Neural cell (in vitro differentiated cells): Measurements from ENCODE around the gene SLC10A7. TPM values are rescaled to one million over a fixed set of nuclear protein-coding genes. Genes with fewer than 3 reads are reported as not detected.

Experiments used
- H2AFZ ChIP-seq: fragments of 200-600, 300-800 bp; sonication (generic), shearing (Covaris generic); 2 replicates; pipeline ENCODE4 v1.6.0; 2014; ENCODE audit warnings: low read depth, mild to moderate bottlenecking, antibody characterized with exemption, low read length, moderate library complexity
- H3F3A ChIP-seq: fragments of 200-600 bp; shearing (Covaris generic); 2 replicates; pipeline ENCODE4 v1.6.1; 2016; ENCODE audit warnings: mild to moderate bottlenecking, moderate library complexity, mixed read lengths, antibody characterized with exemption, low read length; ENCODE audit not compliant: insufficient read depth, poor library complexity, severe bottlenecking
- H3K27ac ChIP-seq: fragments of 200-600, 300-800 bp; sonication (generic), shearing (Covaris generic); 2 replicates; pipeline ENCODE4 v1.5.1; 2014; ENCODE audit warnings: mild to moderate bottlenecking, low read length, moderate library complexity
- H3K27me3 ChIP-seq: fragments of 300-800, 200-600 bp; sonication (generic), shearing (Covaris generic); 2 replicates; pipeline ENCODE4 v1.6.0; 2014; ENCODE audit warnings: mild to moderate bottlenecking, low read depth, low read length, moderate library complexity; ENCODE audit not compliant: insufficient read depth
- H3K36me3 ChIP-seq: fragments of 300-800, 200-600 bp; sonication (generic), shearing (Covaris generic); 2 replicates; pipeline ENCODE4 v1.5.1; 2014; ENCODE audit warnings: mild to moderate bottlenecking, antibody characterized with exemption, low read length, moderate library complexity; ENCODE audit not compliant: insufficient read depth
- H3K4me2 ChIP-seq: fragments of 300-800, 200-600 bp; sonication (generic), shearing (Covaris generic); 2 replicates; pipeline ENCODE4 v1.6.0; 2014; ENCODE audit warnings: mild to moderate bottlenecking, low read length
- H3K4me3 ChIP-seq: fragments of 300-800, 200-600 bp; sonication (generic), shearing (Covaris generic); 2 replicates; pipeline ENCODE4 v1.5.1; 2014; ENCODE audit warnings: mild to moderate bottlenecking, low read length, moderate library complexity
- H3K79me2 ChIP-seq: fragments of 200-600 bp; shearing (Covaris generic); replicated peaks from 2 replicates; pipeline ENCODE4 v1.6.0; 2014; ENCODE audit warnings: mild to moderate bottlenecking, low read length, moderate library complexity; ENCODE audit not compliant: insufficient read depth
- H3K9ac ChIP-seq: fragments of 300-800, 200-600 bp; sonication (generic), shearing (Covaris generic); 2 replicates; pipeline ENCODE4 v1.6.1; 2016; ENCODE audit warnings: mild to moderate bottlenecking, low read length, mixed read lengths
- H3K9me2 ChIP-seq: fragments of 200-600 bp; shearing (Covaris generic); 2 replicates; pipeline ENCODE4 v1.6.1; 2016; ENCODE audit warnings: mild to moderate bottlenecking, low read length, mixed read lengths; ENCODE audit not compliant: insufficient read depth
- H3K9me3 ChIP-seq: fragments of 200-600, 300-800 bp; sonication (generic), shearing (Covaris generic); 2 replicates; pipeline ENCODE4 v1.6.1; 2016; ENCODE audit warnings: mild to moderate bottlenecking, mixed run types, low read length, moderate library complexity, mixed read lengths
- H4K20me1 ChIP-seq: fragments of 200-600 bp; shearing (Covaris generic); 2 replicates; pipeline ENCODE4 v1.6.1; 2016; ENCODE audit warnings: mild to moderate bottlenecking, mixed run types; ENCODE audit not compliant: insufficient read depth
- EP300 ChIP-seq: fragments of 450-650 bp; conservative IDR thresholded peaks from 2 replicates; pipeline ENCODE4 v1.6.1; 2014; ENCODE audit warnings: antibody characterized with exemption, mild to moderate bottlenecking, moderate library complexity; ENCODE audit not compliant: poor library complexity, severe bottlenecking
- EZH2 ChIP-seq: fragments of 200-600, 300-800 bp; shearing (Covaris generic), sonication (generic); IDR thresholded peaks from 2 replicates; pipeline ENCODE4 v1.6.1; 2014; ENCODE audit warnings: antibody characterized with exemption, low read length, borderline replicate concordance, mild to moderate bottlenecking; ENCODE audit not compliant: insufficient read depth, poor library complexity, severe bottlenecking
- MXI1 ChIP-seq: fragments of 450-650 bp; conservative IDR thresholded peaks from 2 replicates; pipeline ENCODE4 v1.6.1; 2014; ENCODE audit warnings: antibody characterized with exemption, mild to moderate bottlenecking; ENCODE audit not compliant: poor library complexity, severe bottlenecking
- POLR2AphosphoS5 ChIP-seq: IDR thresholded peaks from 2 replicates; pipeline ENCODE4 v1.6.1; 2012
- RAD21 ChIP-seq: fragments of 450-650 bp; conservative IDR thresholded peaks from 2 replicates; pipeline ENCODE4 v1.6.1; 2014; ENCODE audit warnings: antibody characterized with exemption, mild to moderate bottlenecking, moderate library complexity
- SMC3 ChIP-seq: fragments of 450-650 bp; conservative IDR thresholded peaks from 2 replicates; pipeline ENCODE4 v1.6.1; 2014; ENCODE audit warnings: antibody characterized with exemption, mild to moderate bottlenecking, moderate library complexity; ENCODE audit not compliant: poor library complexity
- TAF1 ChIP-seq: IDR thresholded peaks from 2 replicates; pipeline ENCODE4 v1.6.1; 2012; ENCODE audit warnings: low read depth
- polyA plus RNA-seq: library from polyadenylated mRNA; depleted of rRNA; stranded (reverse); fragments of >200 nt; gene quantifications from 2 replicates; pipeline ENCODE4 v1.2.3, GENCODE V29; 2014
- TF ChIP-seq, protein P1 (sequence below): fragments of 450-650 bp; IDR thresholded peaks from 2 replicates; pipeline ENCODE4 v1.5.1; 2014; ENCODE audit warnings: antibody characterized with exemption, mild to moderate bottlenecking, moderate library complexity; ENCODE audit not compliant: poor library complexity, severe bottlenecking
- TF ChIP-seq, protein P2 (sequence below): IDR thresholded peaks from 2 replicates; pipeline ENCODE4 v1.6.1; 2012; ENCODE audit warnings: borderline replicate concordance

The SLC10A7 gene
- polyA plus RNA-seq, 1 donor from 2014 or later, result 5.5 TPM

DNA sequence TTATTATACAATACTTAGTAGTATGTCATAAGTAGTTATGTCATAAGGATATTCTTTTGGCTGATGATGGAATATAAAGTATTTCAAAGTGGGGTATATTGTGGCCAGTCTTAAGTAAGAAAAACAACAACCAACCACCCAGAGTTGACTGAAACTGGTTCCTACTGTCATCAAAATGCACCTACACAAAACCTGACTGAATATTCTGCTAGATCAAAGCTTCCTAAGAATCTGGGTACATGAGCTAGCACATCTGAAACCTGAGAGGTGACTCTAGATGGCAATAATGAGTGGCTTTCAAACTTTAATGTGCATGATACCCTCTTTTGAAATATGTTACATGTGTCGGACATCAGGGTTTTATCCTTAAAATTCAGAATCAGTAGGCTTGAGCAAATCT lies 247.0 kb downstream of the SLC10A7 start:
- Histone ChIP-seq H3K79me2 (no peaks in the 10 kb centered on the region), H4K20me1 (no peaks in the 10 kb centered on the region), H3K9me2 (no peaks in the 10 kb centered on the region), H3K4me3 (no peak overlapping the region), H3K27me3 (no peaks in the 10 kb centered on the region), H3K9ac (no peak overlapping the region), H3K9me3 (no peaks in the 10 kb centered on the region), H3F3A (no peaks in the 10 kb centered on the region), H3K36me3 (no peaks in the 10 kb centered on the region), H3K4me2 (no peak overlapping the region), H2AFZ (no peak overlapping the region), H3K27ac (no peak overlapping the region)
- no peak for TF ChIP-seq RAD21
- TF ChIP-seq, protein P1, sequence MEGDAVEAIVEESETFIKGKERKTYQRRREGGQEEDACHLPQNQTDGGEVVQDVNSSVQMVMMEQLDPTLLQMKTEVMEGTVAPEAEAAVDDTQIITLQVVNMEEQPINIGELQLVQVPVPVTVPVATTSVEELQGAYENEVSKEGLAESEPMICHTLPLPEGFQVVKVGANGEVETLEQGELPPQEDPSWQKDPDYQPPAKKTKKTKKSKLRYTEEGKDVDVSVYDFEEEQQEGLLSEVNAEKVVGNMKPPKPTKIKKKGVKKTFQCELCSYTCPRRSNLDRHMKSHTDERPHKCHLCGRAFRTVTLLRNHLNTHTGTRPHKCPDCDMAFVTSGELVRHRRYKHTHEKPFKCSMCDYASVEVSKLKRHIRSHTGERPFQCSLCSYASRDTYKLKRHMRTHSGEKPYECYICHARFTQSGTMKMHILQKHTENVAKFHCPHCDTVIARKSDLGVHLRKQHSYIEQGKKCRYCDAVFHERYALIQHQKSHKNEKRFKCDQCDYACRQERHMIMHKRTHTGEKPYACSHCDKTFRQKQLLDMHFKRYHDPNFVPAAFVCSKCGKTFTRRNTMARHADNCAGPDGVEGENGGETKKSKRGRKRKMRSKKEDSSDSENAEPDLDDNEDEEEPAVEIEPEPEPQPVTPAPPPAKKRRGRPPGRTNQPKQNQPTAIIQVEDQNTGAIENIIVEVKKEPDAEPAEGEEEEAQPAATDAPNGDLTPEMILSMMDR, result no peak
- no peak for TF ChIP-seq EZH2

DNA sequence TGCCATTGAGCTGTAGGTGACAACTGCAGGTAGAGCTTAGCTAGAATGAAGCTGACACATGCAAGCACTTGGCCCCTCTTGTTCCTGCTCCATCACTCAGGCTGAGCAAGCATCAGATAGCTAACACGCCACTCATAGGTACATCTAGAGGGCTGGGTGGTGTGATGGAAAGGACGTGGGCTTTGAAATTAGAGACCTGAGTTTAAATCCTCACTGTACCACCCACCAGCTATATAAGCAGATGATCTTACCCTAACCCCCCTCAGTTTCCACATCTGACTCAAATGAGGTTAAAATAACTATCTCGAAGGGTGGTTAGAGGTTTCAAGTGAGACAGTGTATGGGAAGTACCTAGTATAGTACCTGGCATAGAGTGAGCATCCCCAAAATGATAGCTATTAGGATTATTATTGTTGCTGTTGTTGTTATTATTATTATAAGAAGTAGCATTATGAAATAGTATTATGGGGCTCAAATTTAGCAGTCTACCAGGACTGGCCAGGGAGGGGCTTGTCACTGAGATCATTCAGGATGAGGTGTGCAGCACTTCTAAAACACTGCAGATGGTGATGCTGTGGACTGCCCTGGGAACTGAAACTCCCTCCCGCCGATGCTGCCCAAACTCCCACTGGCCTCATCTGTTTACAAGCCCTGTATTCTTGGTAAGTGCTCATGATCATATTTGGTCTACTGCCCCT lies 248.4 kb downstream of the SLC10A7 start:
- Histone ChIP-seq H3K9me2 (no peaks in the 10 kb centered on the region), H3K4me2 (no peak overlapping the region), H3K36me3 (no peaks in the 10 kb centered on the region), H3K9ac (no peak overlapping the region), H3K79me2 (no peaks in the 10 kb centered on the region), H3K27me3 (no peaks in the 10 kb centered on the region), H3K27ac (no peak overlapping the region), H4K20me1 (no peaks in the 10 kb centered on the region), H2AFZ (no peak overlapping the region), H3F3A (no peaks in the 10 kb centered on the region), H3K4me3 (no peak overlapping the region), H3K9me3 (no peaks in the 10 kb centered on the region)
- no peak for TF ChIP-seq RAD21

DNA sequence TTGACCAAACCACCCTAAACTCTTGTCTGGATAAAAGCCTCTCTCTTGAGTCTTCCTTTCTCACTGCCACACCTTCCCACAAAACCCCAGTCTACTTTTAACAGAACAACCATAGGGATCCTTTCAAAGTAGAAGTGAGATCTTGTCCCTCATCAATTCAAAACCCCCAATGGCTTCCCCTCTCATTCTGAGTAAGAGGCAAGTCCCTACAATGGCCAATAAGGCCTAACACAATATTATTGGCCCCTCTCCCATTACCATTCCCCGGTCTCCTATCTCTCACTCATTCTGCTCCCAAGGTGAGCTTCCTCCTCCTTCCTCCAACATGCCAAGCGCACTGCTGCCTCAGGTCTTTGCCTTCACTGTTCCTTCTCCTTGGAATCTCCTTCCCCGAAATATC lies 250.3 kb downstream of the SLC10A7 start:
- Histone ChIP-seq H3K36me3 (no peaks in the 10 kb centered on the region), H3K9ac (no peak overlapping the region)
- TF ChIP-seq POLR2AphosphoS5, result no peak
- no peak for TF ChIP-seq SMC3
- TF ChIP-seq, protein P2, sequence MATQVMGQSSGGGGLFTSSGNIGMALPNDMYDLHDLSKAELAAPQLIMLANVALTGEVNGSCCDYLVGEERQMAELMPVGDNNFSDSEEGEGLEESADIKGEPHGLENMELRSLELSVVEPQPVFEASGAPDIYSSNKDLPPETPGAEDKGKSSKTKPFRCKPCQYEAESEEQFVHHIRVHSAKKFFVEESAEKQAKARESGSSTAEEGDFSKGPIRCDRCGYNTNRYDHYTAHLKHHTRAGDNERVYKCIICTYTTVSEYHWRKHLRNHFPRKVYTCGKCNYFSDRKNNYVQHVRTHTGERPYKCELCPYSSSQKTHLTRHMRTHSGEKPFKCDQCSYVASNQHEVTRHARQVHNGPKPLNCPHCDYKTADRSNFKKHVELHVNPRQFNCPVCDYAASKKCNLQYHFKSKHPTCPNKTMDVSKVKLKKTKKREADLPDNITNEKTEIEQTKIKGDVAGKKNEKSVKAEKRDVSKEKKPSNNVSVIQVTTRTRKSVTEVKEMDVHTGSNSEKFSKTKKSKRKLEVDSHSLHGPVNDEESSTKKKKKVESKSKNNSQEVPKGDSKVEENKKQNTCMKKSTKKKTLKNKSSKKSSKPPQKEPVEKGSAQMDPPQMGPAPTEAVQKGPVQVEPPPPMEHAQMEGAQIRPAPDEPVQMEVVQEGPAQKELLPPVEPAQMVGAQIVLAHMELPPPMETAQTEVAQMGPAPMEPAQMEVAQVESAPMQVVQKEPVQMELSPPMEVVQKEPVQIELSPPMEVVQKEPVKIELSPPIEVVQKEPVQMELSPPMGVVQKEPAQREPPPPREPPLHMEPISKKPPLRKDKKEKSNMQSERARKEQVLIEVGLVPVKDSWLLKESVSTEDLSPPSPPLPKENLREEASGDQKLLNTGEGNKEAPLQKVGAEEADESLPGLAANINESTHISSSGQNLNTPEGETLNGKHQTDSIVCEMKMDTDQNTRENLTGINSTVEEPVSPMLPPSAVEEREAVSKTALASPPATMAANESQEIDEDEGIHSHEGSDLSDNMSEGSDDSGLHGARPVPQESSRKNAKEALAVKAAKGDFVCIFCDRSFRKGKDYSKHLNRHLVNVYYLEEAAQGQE, result no peak
- no peak for TF ChIP-seq RAD21
- no peak for TF ChIP-seq EZH2
- TF ChIP-seq TAF1, result no peak
- no peak for TF ChIP-seq EP300
- TF ChIP-seq, protein P1, result no peak
- TF ChIP-seq MXI1, result no peak

More for the DNA sequence above, 250.3 kb downstream of the SLC10A7 start:
- no peak overlapping the region for H2AFZ ChIP-seq
- no peak overlapping the region for H3K27ac ChIP-seq
- no peaks in the 10 kb centered on the region for H3K9me3 ChIP-seq
- no peak overlapping the region for H3K4me3 ChIP-seq
- no peaks in the 10 kb centered on the region for H3K9me2 ChIP-seq
- H3K79me2 ChIP-seq, result no peaks in the 10 kb centered on the region
- no peaks in the 10 kb centered on the region for H3K27me3 ChIP-seq
- H3K4me2 ChIP-seq, result no peak overlapping the region
- no peaks in the 10 kb centered on the region for H3F3A ChIP-seq
- no peaks in the 10 kb centered on the region for H4K20me1 ChIP-seq
